ENCODE data around the gene OSBP.

The OSBP gene

GRCh38 chr11:59607703-59608454 lies 7.7 kb downstream of the OSBP start:
- DNase-seq (ENCODE audit: low read depth) = no peak

- no peak for DNase-seq (ENCODE audit: low read depth)
These were observed 13.1 kb downstream of the OSBP start for GRCh38 chr11:59602432-59602831.

DNA sequence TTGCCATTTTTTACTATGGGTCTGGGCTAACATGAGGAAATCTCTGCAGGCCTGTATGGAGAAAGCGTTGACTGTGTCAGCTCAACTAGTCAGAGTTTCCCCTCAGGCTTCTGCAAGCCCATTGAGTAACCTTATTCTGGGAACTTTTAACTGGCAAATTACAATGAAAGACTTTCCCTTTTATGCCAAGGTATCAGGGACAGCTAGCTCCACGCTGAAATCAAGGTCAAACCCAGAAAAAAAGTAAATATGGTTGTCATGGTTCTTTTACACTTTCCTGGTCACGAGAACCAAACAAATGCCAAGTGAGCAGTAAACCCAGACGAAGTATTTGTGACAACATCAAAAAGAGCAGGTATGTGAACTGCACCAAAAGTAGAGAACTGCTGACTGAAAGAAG lies 13.8 kb downstream of the OSBP start:
- DNase-seq (ENCODE audit: low read depth) = no peak

DNA sequence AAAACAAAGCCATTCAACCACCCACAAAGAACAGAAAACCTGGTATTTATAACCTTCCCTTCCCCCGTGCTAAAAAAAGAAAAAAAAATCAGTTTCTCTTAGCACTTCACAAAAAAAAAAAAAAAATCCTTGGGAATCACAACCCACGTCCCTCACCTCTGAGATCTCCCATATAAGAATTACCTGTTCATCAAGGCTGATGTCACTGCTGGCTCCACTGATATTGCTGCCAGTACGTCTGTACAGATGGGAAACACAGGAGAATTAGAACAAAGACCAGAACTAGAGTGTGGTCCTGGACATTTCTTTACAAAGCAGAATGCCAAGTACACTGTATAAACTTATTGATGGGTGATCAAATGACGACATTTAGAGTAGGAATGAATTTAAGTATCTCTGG lies 14.9 kb downstream of the OSBP start:
- no peak for DNase-seq (ENCODE audit: low read depth)

DNA sequence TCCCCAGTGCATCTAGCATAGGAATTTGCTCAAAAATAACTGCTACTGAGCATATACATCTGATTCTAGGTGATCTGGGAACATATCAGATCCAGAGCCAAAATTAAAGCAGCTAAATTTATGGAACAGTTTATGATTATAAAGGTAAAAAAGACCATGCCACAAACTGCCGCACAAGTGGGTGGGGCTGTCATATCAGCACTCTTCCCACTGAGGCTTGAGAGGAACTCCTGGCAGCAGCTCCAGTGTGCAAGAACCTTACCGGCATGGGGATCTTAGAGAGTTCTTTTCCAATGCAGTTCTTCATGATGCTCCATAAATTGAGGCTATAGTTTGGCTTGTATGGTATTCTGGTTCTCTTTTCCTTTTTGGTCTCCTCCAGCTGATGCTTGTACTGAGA lies 15.3 kb downstream of the OSBP start:
- no peak for DNase-seq (ENCODE audit: low read depth)

GRCh38 chr11:59598961-59599360 lies 16.6 kb downstream of the OSBP start:
- no peak for DNase-seq (ENCODE audit: low read depth)

GRCh38 chr11:59584294-59584693 lies 31.3 kb downstream of the OSBP start:
- DNase-seq (ENCODE audit: low read depth) = no peak

DNA sequence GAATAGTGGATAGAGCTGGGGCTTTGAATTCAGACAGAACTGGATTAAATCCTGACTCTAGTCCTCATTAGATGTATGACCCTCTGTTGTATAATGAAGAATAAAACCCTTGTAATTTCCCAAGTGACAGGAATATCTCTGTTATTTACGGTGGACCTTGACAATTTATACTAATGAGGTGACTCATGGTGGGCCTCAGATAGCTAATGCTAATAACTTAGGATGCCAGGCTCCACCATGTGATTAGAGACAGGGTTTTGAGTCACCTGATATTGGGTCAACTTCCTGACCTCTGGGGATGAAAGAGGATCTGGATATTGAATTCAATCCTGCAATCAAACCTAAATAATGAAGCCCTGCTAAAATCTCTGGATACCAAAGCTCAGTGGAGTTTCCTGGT lies 33.6 kb downstream of the OSBP start:
- no peak for DNase-seq (ENCODE audit: low read depth)

DNA sequence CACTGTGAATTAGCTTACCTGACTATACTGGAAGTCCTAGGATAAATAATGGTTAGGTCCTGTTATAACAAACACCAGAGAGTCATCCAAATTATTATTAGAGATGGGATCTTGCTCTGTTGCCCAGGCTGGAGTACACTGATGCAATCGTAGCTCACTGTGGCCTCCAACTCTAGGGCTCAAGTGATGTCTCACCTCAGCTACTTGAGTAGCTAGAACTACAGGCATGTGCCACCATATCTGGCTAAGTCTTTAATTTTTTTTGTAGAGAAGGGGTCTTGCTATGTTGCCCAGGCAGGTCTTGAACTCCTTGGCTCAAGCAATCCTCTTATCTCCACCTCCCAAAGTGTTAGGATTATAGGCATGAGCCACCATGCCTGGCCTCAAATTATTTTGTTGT lies 37.2 kb downstream of the OSBP start:
- no peak for DNase-seq (ENCODE audit: low read depth)

- no peak for DNase-seq (ENCODE audit: low read depth)
These were observed 40.1 kb downstream of the OSBP start for GRCh38 chr11:59575505-59575904.

- no peak for DNase-seq (ENCODE audit: low read depth)
These were observed 40.6 kb downstream of the OSBP start for GRCh38 chr11:59574932-59575502.

GRCh38 chr11:59574467-59574866 lies 41.1 kb downstream of the OSBP start:
- no peak for DNase-seq (ENCODE audit: low read depth)

GRCh38 chr11:59573216-59573615 lies 42.4 kb downstream of the OSBP start:
- DNase-seq (ENCODE audit: low read depth) = peak; percentile 86

DNA sequence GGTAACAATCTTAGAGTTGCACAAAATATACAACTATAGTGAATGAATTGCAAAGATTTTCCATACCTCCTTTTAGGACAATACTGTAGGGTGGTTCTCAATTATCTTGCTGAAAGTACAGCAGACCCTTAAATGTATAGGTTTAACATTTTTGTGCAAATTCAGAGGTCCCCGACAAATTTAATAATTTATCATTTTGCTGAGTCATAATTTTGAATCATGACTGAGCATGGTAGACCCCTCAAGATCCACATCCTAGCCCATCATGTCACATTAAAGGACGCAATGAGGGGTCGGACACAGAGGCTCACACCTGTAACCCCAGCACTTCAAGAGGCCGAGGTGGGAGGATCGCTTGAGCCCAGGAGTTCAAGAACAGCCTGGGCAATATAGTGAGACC lies 43.5 kb downstream of the OSBP start:
- DNase-seq (ENCODE audit: low read depth) = no peak

GRCh38 chr11:59562292-59562691 lies 53.3 kb downstream of the OSBP start:
- no peak for DNase-seq (ENCODE audit: low read depth)

DNA sequence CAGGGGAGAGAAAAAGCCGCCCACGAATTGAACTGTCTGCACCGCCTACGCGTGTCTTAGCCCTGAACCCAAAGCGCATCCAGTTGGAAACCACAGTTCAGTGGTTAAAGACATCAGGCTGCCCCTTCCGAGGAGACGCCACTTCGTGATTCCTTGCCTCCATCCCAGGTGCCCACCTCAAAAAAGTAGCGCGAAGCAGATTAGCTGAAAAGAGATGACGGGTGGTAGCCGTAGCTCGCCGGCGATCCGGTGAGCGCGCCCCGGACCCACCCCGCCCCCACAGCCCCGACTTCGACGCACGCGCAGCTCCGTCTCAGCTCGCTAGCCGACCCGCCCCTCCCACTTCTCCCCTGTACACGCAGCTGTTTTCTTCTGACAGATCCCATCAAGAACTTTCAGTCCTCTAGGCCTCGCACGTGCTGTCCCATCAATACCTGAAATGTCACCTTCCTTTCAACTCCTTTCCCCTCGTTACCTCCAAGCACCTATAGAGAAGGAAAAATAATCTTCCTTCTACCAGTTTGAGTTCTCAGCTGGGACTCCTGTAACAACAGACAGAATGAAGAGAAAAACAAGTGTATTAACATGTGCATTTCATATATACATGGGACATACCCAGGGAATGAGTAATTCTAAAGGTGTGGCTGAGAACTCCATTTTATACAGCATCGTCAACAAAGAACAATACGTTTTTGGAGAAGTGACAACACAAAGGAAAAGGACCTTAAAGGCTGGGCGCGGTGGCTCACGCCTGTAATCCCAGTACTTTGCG lies 54.7 kb downstream of the OSBP start:
- peak; percentile 71 for DNase-seq (ENCODE audit: low read depth)

DNA sequence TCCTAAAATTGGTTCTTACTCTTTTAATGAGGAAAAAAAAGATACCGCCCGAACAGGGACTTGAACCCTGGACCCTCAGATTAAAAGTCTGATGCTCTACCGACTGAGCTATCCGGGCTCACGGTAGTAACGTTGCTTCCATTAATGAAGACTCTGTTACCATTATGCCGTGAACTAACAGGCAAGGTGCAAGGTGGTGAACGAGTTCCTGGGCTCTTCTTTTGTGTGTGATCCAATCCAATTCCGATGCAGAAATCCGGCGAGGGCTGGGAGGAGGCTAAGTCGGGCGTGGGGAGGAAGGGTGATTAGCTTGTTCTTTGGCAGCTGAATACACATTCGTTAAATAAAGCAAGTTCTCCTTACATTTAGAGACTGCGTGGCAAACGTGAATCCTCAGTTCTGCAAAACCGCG lies 55.3 kb downstream of the OSBP start:
- peak; percentile 44 for DNase-seq (ENCODE audit: low read depth)

DNA sequence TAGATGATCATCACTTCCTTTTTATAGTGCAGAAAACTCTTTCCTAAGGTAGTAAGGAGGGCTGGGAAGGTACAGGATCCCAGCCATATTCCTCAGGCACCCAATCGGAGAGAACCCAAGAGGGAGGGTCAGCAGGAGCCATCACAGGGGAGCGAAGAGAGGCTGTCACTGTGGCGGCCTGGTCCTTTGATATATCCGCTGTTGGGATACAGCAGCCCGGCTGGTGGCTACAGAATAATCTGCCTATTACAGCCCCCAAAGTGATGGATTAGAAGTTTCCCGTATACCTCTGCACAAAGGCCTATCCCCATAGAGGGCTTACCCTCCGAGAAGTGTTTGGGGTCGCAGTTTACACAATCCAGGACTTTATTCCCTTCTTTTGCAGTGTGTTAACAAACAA lies 55.7 kb downstream of the OSBP start:
- DNase-seq (ENCODE audit: low read depth) = no peak

- DNase-seq (ENCODE audit: low read depth) = no peak
These were observed 57.3 kb downstream of the OSBP start for GRCh38 chr11:59558270-59558643.

DNA sequence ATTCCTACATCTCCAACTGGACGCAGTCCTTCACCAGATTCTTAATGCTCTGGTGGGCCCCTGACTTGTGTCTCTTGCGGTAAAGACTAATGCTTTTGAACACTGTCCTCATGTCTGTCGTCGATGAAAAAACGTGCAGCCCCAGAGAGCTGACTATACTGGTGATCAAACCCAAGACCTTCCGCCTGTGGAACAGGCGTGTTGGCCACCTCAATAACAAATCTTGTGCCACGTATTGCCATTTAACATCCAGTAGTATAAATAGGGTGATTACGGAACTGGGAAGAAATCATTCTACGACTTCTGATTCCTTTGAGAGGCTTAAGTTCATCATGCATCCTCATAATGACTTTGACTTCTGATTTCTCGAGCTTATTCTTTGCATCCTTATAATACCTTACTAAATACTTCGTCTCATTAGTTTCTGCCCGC lies 58.6 kb downstream of the OSBP start:
- DNase-seq (ENCODE audit: low read depth) = no peak

DNA sequence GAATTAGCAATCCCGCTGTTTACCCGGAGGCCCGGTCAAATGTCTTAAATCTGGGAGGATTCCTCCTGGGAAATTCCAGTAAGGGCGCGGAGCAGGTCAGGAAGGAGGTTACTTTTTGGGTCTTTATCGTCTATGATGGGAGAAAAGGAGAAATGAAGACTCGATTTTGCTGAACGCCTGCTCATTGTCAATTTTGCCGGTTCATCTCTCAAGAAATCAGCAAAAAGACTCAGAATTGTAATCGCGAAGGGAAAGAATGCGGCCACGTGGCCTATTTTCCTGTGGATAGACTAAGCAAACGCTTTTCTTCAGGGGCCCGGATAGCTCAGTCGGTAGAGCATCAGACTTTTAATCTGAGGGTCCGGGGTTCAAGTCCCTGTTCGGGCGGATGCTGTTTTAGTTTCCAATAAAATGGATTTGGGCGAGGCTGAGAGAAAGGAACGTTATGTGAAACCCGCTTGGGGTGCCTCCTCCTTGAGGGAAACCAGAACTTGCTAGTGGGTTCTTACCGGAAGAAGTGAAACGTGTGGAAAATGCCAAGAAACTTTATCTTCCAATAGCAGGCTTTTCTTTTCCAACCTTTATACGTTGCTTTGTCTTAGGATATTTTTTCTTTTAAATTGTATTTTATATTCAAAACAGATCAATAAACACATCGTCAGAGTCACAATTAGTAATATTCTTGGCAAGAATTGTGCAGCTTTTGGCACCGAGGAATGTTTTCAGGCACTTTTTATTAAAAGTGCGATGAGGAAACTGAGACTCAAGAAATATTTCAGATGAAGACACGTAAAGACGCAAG lies 59.3 kb downstream of the OSBP start:
- peak; percentile 88 for DNase-seq (ENCODE audit: low read depth)

DNA sequence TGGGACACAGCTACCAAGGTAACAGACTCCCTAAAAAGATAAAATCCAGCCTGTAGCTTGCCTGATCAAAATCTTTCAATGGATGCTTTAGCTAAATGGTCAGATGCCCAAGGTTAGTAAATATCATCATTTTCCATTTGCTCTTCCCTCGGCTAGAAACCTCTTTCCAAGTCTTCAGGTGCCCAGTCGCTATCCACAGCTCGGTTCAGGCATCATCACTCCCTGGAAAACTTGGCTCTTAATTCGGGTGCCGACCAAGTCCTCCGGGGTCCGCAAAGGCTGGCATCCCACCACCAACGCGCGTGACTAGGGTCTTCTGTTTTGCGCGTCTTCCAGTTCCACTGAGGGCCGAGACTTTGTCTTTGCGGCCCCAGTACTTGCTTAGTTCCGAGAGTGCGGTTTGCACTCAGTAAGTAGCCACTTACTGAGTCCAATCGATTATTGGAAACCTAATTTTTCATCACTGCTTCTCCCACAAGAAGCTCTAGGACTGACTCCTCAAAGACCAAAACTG lies 59.9 kb downstream of the OSBP start:
- no peak for DNase-seq (ENCODE audit: low read depth)
